HEK293 (cell line): Measurements from ENCODE around the gene ZNF318.

ENCODE experiments used
- CTCF ChIA-PET: fragments of 350-600 bp; formaldehyde crosslinking; extraction: SDS; loops from one replicate; lab custom pipeline; 2021; ENCODE audit warnings: antibody characterized with exemption; lab: Yijun Ruan, JAX
- POLR2A ChIA-PET: fragments of 300-600 bp; formaldehyde crosslinking; extraction: SDS; loops from one replicate; lab custom pipeline; 2020; ENCODE audit warnings: antibody characterized with exemption, inconsistent platforms; lab: Yijun Ruan, JAX
- H3K27ac ChIP-seq: fragments of 200-500 bp; sonication (Bioruptor generic); 2 replicates; pipeline ENCODE4 v1.5.1; 2014; ENCODE audit warnings: low read depth, low read length, control low read depth, inconsistent platforms; ENCODE audit errors: extremely low read depth
- H3K36me3 ChIP-seq, 2 experiments: fragments of 200-500 bp in 1 of 2; sonication (Bioruptor generic) in 1 of 2; 1 replicate in 1 of 2; 2 replicates in 1 of 2; pipeline ENCODE4 v1.5.1; 2014 to 2017; ENCODE audit warnings: inconsistent platforms in 2 of 2, low read length in 2 of 2; ENCODE audit not compliant: control insufficient read depth in 2 of 2, insufficient read depth in 1 of 2
- H3K4me1 ChIP-seq: fragments of 200-500 bp; sonication (Bioruptor generic); 2 replicates; pipeline ENCODE4 v1.5.1; 2014; ENCODE audit warnings: mild to moderate bottlenecking, low read length, inconsistent platforms; ENCODE audit not compliant: control insufficient read depth, insufficient read depth
- H3K4me3 ChIP-seq: 2 replicates; pipeline ENCODE4 v1.5.1; 2011; ENCODE audit warnings: low read depth, mild to moderate bottlenecking, control low read depth, low read length, moderate library complexity
- H3K9me3 ChIP-seq: fragments of 200-500 bp; sonication (Bioruptor generic); 2 replicates; pipeline ENCODE4 v1.5.1; 2014; ENCODE audit warnings: low read depth, low read length, inconsistent platforms; ENCODE audit not compliant: control insufficient read depth, insufficient read depth
- BCL6B ChIP-seq: fragments of 450-650 bp; formaldehyde crosslinking; IDR thresholded peaks from 2 replicates; pipeline ENCODE4 v1.5.1; 2017; ENCODE audit warnings: missing biosample characterization, missing genetic modification characterization
- SP7 ChIP-seq: fragments of 450-650 bp; formaldehyde crosslinking; IDR thresholded peaks from 2 replicates; pipeline ENCODE4 v1.5.1; 2016; ENCODE audit warnings: missing biosample characterization, missing genetic modification characterization
- ZBTB1 ChIP-seq: fragments of 450-650 bp; formaldehyde crosslinking; IDR thresholded peaks from 2 replicates; pipeline ENCODE4 v1.5.1; 2016; ENCODE audit warnings: missing biosample characterization, missing genetic modification characterization
- ZBTB10 ChIP-seq: fragments of 450-650 bp; formaldehyde crosslinking; IDR thresholded peaks from 2 replicates; pipeline ENCODE4 v1.5.1; 2016; ENCODE audit warnings: missing biosample characterization, missing genetic modification characterization
- ZBTB44 ChIP-seq: fragments of 450-650 bp; IDR thresholded peaks from 2 replicates; pipeline ENCODE4 v1.5.1; 2018; ENCODE audit warnings: missing biosample characterization, mild to moderate bottlenecking, missing genetic modification characterization
- ZBTB49 ChIP-seq: fragments of 450-650 bp; formaldehyde crosslinking; IDR thresholded peaks from 2 replicates; pipeline ENCODE4 v1.5.1; 2016; ENCODE audit warnings: missing biosample characterization, missing genetic modification characterization, low read depth
- ZBTB8A ChIP-seq: fragments of 450-650 bp; formaldehyde crosslinking; IDR thresholded peaks from 2 replicates; pipeline ENCODE4 v1.5.1; 2016; ENCODE audit warnings: missing biosample characterization, missing genetic modification characterization
- ZNF2 ChIP-seq: fragments of 450-650 bp; formaldehyde crosslinking; IDR thresholded peaks from 2 replicates; pipeline ENCODE4 v1.5.1; 2016; ENCODE audit warnings: missing biosample characterization, missing genetic modification characterization
- ZNF266 ChIP-seq: fragments of 450-650 bp; formaldehyde crosslinking; IDR thresholded peaks from 2 replicates; pipeline ENCODE4 v1.5.1; 2016; ENCODE audit warnings: missing biosample characterization, missing genetic modification characterization, low read depth
- ZNF366 ChIP-seq: fragments of 450-650 bp; formaldehyde crosslinking; conservative IDR thresholded peaks from 2 replicates; pipeline ENCODE4 v1.5.1; 2016; ENCODE audit warnings: missing biosample characterization, missing genetic modification characterization
- ZNF398 ChIP-seq: fragments of 450-650 bp; formaldehyde crosslinking; IDR thresholded peaks from 2 replicates; pipeline ENCODE4 v1.5.1; 2017; ENCODE audit warnings: missing biosample characterization, missing genetic modification characterization
- ZNF449 ChIP-seq: fragments of 450-650 bp; formaldehyde crosslinking; IDR thresholded peaks from 2 replicates; pipeline ENCODE4 v1.5.1; 2017; ENCODE audit warnings: missing biosample characterization, mild to moderate bottlenecking, missing genetic modification characterization, moderate library complexity
- ZNF585B ChIP-seq: fragments of 450-650 bp; formaldehyde crosslinking; IDR thresholded peaks from 2 replicates; pipeline ENCODE4 v1.5.1; 2016; ENCODE audit warnings: missing biosample characterization, missing genetic modification characterization
- ZNF704 ChIP-seq: fragments of 450-650 bp; formaldehyde crosslinking; IDR thresholded peaks from 2 replicates; pipeline ENCODE4 v1.5.1; 2016; ENCODE audit warnings: missing biosample characterization, missing genetic modification characterization
- ZNF791 ChIP-seq: fragments of 450-650 bp; formaldehyde crosslinking; IDR thresholded peaks from 2 replicates; pipeline ENCODE4 v1.5.1; 2016; ENCODE audit warnings: missing biosample characterization, missing genetic modification characterization
- ZSCAN18 ChIP-seq: fragments of 450-650 bp; formaldehyde crosslinking; IDR thresholded peaks from 2 replicates; pipeline ENCODE4 v1.5.1; 2016; ENCODE audit warnings: missing biosample characterization, missing genetic modification characterization

Gene ZNF318

GRCh38 chr6:43339168-43339567, 30.3 kb downstream of the ZNF318 start (continued):
- TF ChIP-seq ZBTB10 (tag by site-specific recombination) (no peak), SP7 (tag by site-specific recombination) (no peak)

- POLR2A ChIA-PET: no interaction called here
- H3K27ac ChIP-seq: no peak overlapping the region
- H3K4me1 ChIP-seq: peaks cover 3% of the 10 kb centered on the region; the same call in 1 of the 2 replicates
- no peaks in the 10 kb centered on the region for H3K9me3 ChIP-seq
- peaks cover 33 to 69% of the 10 kb centered on the region in 2 experiments for H3K36me3 ChIP-seq
- H3K4me3 ChIP-seq: no peak overlapping the region
- CTCF ChIA-PET: interaction anchor here (0.6 to 1.4 kb wide), 4 partner anchors 60 to 168 kb away, joined by 3 to 5 read pairs (median 3); partner anchors contain the start of gene DNPH1
- TF ChIP-seq ZBTB8A: no peak
Observed at GRCh38 chr6:43338243-43338642, 31.2 kb downstream of the ZNF318 start.

- Histone ChIP-seq H3K36me3 (peaks cover 17 to 51% of the 10 kb centered on the region in 2 experiments), H3K27ac (no peak overlapping the region), H3K9me3 (no peaks in the 10 kb centered on the region), H3K4me3 (no peak overlapping the region), H3K4me1 (peaks cover 3% of the 10 kb centered on the region; the same call in 1 of the 2 replicates)
- ChIA-PET POLR2A (no interaction called here), CTCF (interaction anchor here (0.6 to 1.1 kb wide), 5 partner anchors 10 to 407 kb away, joined by 3 to 7 read pairs (median 3); partner anchors contain the start of gene CNPY3)
- TF ChIP-seq ZNF366 (no peak), ZNF398 (no peak), ZNF704 (tag by site-specific recombination) (no peak), ZBTB1 (tag by site-specific recombination) (no peak), BCL6B (tag by site-specific recombination) (no peak), ZBTB44 (tag by site-specific recombination) (no peak), ZNF585B (no peak), ZNF266 (no peak), ZNF2 (tag by site-specific recombination) (no peak), ZBTB49 (tag by site-specific recombination) (no peak), ZNF791 (tag by site-specific recombination) (no peak), ZNF449 (tag by site-specific recombination) (no peak), ZSCAN18 (tag by site-specific recombination) (no peak)
Observed at GRCh38 chr6:43336382-43336781, 33.1 kb downstream of the ZNF318 start.
